ENCODE measurements around the gene CORO2A.

Gene CORO2A

GRCh38 chr9:98226957-98227356 lies 34.5 kb upstream of the CORO2A start:
- Mint-ChIP-seq H3K4me1 (ENCODE audit: low read depth) (no peaks in the 10 kb centered on the region), H3K27me3 (no peaks in the 10 kb centered on the region), H3K9me3 (ENCODE audit: low read depth) (no peaks in the 10 kb centered on the region), H3K27ac (no peak overlapping the region), H3K4me3 (no peak overlapping the region), H3K36me3 (peaks cover 9% of the 10 kb centered on the region)

- H3K27ac Mint-ChIP-seq = no peak overlapping the region
- H3K36me3 Mint-ChIP-seq = peaks cover 9% of the 10 kb centered on the region
- no peaks in the 10 kb centered on the region for H3K9me3 Mint-ChIP-seq (ENCODE audit: low read depth)
- no peaks in the 10 kb centered on the region for H3K27me3 Mint-ChIP-seq
- no peak overlapping the region for H3K4me3 Mint-ChIP-seq
- no peaks in the 10 kb centered on the region for H3K4me1 Mint-ChIP-seq (ENCODE audit: low read depth)
These were observed 34.1 kb upstream of the CORO2A start for GRCh38 chr9:98226516-98226915.

GRCh38 chr9:98225015-98225442 lies 32.6 kb upstream of the CORO2A start:
- Mint-ChIP-seq H3K36me3 (peaks cover 9% of the 10 kb centered on the region), H3K9me3 (ENCODE audit: low read depth) (no peaks in the 10 kb centered on the region), H3K27ac (no peak overlapping the region), H3K4me3 (no peak overlapping the region), H3K27me3 (no peaks in the 10 kb centered on the region), H3K4me1 (ENCODE audit: low read depth) (no peaks in the 10 kb centered on the region)

GRCh38 chr9:98222885-98223691 lies 30.7 kb upstream of the CORO2A start:
- Mint-ChIP-seq H3K36me3 (peaks cover 11% of the 10 kb centered on the region), H3K4me3 (no peak overlapping the region), H3K27ac (no peak overlapping the region), H3K4me1 (ENCODE audit: low read depth) (no peaks in the 10 kb centered on the region), H3K9me3 (ENCODE audit: low read depth) (no peaks in the 10 kb centered on the region), H3K27me3 (no peaks in the 10 kb centered on the region)

- no peaks in the 10 kb centered on the region for H3K27me3 Mint-ChIP-seq
- H3K4me1 Mint-ChIP-seq (ENCODE audit: low read depth) = no peaks in the 10 kb centered on the region
- H3K36me3 Mint-ChIP-seq = peaks cover 6% of the 10 kb centered on the region
- no peak overlapping the region for H3K27ac Mint-ChIP-seq
- no peak overlapping the region for H3K4me3 Mint-ChIP-seq
- H3K9me3 Mint-ChIP-seq (ENCODE audit: low read depth) = no peaks in the 10 kb centered on the region
These were observed 28.5 kb upstream of the CORO2A start for GRCh38 chr9:98220911-98221310.

GRCh38 chr9:98219794-98220370 lies 27.4 kb upstream of the CORO2A start:
- no peaks in the 10 kb centered on the region for H3K9me3 Mint-ChIP-seq (ENCODE audit: low read depth)
- H3K4me1 Mint-ChIP-seq (ENCODE audit: low read depth) = no peaks in the 10 kb centered on the region
- H3K4me3 Mint-ChIP-seq = no peak overlapping the region
- no peak overlapping the region for H3K27ac Mint-ChIP-seq
- peaks cover 10% of the 10 kb centered on the region for H3K36me3 Mint-ChIP-seq
- no peaks in the 10 kb centered on the region for H3K27me3 Mint-ChIP-seq

GRCh38 chr9:98219364-98219716 lies 26.9 kb upstream of the CORO2A start:
- H3K27ac Mint-ChIP-seq = no peak overlapping the region
- H3K27me3 Mint-ChIP-seq = no peaks in the 10 kb centered on the region

GRCh38 chr9:98218562-98219363 lies 26.3 kb upstream of the CORO2A start:
- Mint-ChIP-seq H3K9me3 (ENCODE audit: low read depth) (no peaks in the 10 kb centered on the region), H3K36me3 (peaks cover 12% of the 10 kb centered on the region)

More at GRCh38 chr9:98219364-98219716, 26.9 kb upstream of the CORO2A start:
- Mint-ChIP-seq H3K4me3 (no peak overlapping the region), H3K4me1 (ENCODE audit: low read depth) (no peaks in the 10 kb centered on the region), H3K36me3 (peaks cover 12% of the 10 kb centered on the region), H3K9me3 (ENCODE audit: low read depth) (no peaks in the 10 kb centered on the region)

GRCh38 chr9:98217255-98217654 lies 24.8 kb upstream of the CORO2A start:
- Mint-ChIP-seq H3K9me3 (ENCODE audit: low read depth) (no peaks in the 10 kb centered on the region), H3K27ac (no peak overlapping the region), H3K36me3 (peaks cover 12% of the 10 kb centered on the region), H3K4me3 (no peak overlapping the region), H3K27me3 (no peaks in the 10 kb centered on the region), H3K4me1 (ENCODE audit: low read depth) (no peaks in the 10 kb centered on the region)

More at GRCh38 chr9:98218562-98219363, 26.3 kb upstream of the CORO2A start:
- no peak overlapping the region for H3K27ac Mint-ChIP-seq
- no peaks in the 10 kb centered on the region for H3K4me1 Mint-ChIP-seq (ENCODE audit: low read depth)
- H3K4me3 Mint-ChIP-seq = no peak overlapping the region
- H3K27me3 Mint-ChIP-seq = no peaks in the 10 kb centered on the region

GRCh38 chr9:98216391-98216790 lies 24.0 kb upstream of the CORO2A start:
- H3K27me3 Mint-ChIP-seq = no peaks in the 10 kb centered on the region
- H3K4me3 Mint-ChIP-seq = no peak overlapping the region
- no peaks in the 10 kb centered on the region for H3K9me3 Mint-ChIP-seq (ENCODE audit: low read depth)
- no peaks in the 10 kb centered on the region for H3K4me1 Mint-ChIP-seq (ENCODE audit: low read depth)
- H3K27ac Mint-ChIP-seq = no peak overlapping the region
- peaks cover 12% of the 10 kb centered on the region for H3K36me3 Mint-ChIP-seq

GRCh38 chr9:98215821-98216220 lies 23.4 kb upstream of the CORO2A start:
- no peak overlapping the region for H3K27ac Mint-ChIP-seq

GRCh38 chr9:98215271-98215670 lies 22.8 kb upstream of the CORO2A start:
- no peaks in the 10 kb centered on the region for H3K4me1 Mint-ChIP-seq (ENCODE audit: low read depth)
- H3K27ac Mint-ChIP-seq = no peak overlapping the region
- H3K4me3 Mint-ChIP-seq = no peak overlapping the region
- H3K9me3 Mint-ChIP-seq (ENCODE audit: low read depth) = no peaks in the 10 kb centered on the region
- H3K27me3 Mint-ChIP-seq = no peaks in the 10 kb centered on the region
- H3K36me3 Mint-ChIP-seq = peaks cover 12% of the 10 kb centered on the region

More at GRCh38 chr9:98215821-98216220, 23.4 kb upstream of the CORO2A start:
- no peaks in the 10 kb centered on the region for H3K27me3 Mint-ChIP-seq
- H3K4me1 Mint-ChIP-seq (ENCODE audit: low read depth) = no peaks in the 10 kb centered on the region
- no peak overlapping the region for H3K4me3 Mint-ChIP-seq
- peaks cover 12% of the 10 kb centered on the region for H3K36me3 Mint-ChIP-seq
- no peaks in the 10 kb centered on the region for H3K9me3 Mint-ChIP-seq (ENCODE audit: low read depth)

GRCh38 chr9:98214811-98215210 lies 22.4 kb upstream of the CORO2A start:
- no peaks in the 10 kb centered on the region for H3K27me3 Mint-ChIP-seq
- no peaks in the 10 kb centered on the region for H3K4me1 Mint-ChIP-seq (ENCODE audit: low read depth)
- H3K27ac Mint-ChIP-seq = no peak overlapping the region
- no peaks in the 10 kb centered on the region for H3K9me3 Mint-ChIP-seq (ENCODE audit: low read depth)
- H3K4me3 Mint-ChIP-seq = no peak overlapping the region
- peaks cover 11% of the 10 kb centered on the region for H3K36me3 Mint-ChIP-seq

GRCh38 chr9:98211260-98211659 lies 18.8 kb upstream of the CORO2A start:
- Mint-ChIP-seq H3K27ac (no peak overlapping the region), H3K4me3 (no peak overlapping the region), H3K27me3 (no peaks in the 10 kb centered on the region), H3K36me3 (peaks cover 6% of the 10 kb centered on the region), H3K9me3 (ENCODE audit: low read depth) (no peaks in the 10 kb centered on the region), H3K4me1 (ENCODE audit: low read depth) (no peaks in the 10 kb centered on the region)

- Mint-ChIP-seq H3K27me3 (no peaks in the 10 kb centered on the region), H3K9me3 (ENCODE audit: low read depth) (no peaks in the 10 kb centered on the region), H3K27ac (no peak overlapping the region), H3K4me3 (no peak overlapping the region), H3K4me1 (ENCODE audit: low read depth) (peaks cover 5% of the 10 kb centered on the region), H3K36me3 (peaks cover 6% of the 10 kb centered on the region)
These were observed 18.0 kb upstream of the CORO2A start for GRCh38 chr9:98210435-98210834.

Measured in activated naive CD8-positive, alpha-beta T cell (primary cell).